Mesenchymal stem cell (in vitro differentiated cells and primary cell): ENCODE results near the gene HAT1.

Experiments
- DNase-seq: peaks from one replicate; pipeline ENCODE4 v3.0.0-alpha.2; 2013
- H2AFZ ChIP-seq: one replicate; pipeline ENCODE4 v1.6.1; 2013; ENCODE audit warnings: low read depth, mild to moderate bottlenecking, control low read depth, inconsistent platforms, low read length, moderate library complexity
- H2AK5ac ChIP-seq: 2 replicates; pipeline ENCODE4 v1.6.1; 2013; ENCODE audit warnings: low read length, moderate library complexity, mild to moderate bottlenecking, inconsistent platforms; ENCODE audit not compliant: severe bottlenecking
- H2BK120ac ChIP-seq: one replicate; pipeline ENCODE4 v1.6.1; 2013; ENCODE audit warnings: low read depth, mild to moderate bottlenecking, inconsistent platforms, low read length, moderate library complexity
- H2BK12ac ChIP-seq, 2 experiments: one replicate each; pipeline ENCODE4 v1.6.1; 2013; ENCODE audit warnings: inconsistent platforms in 2 of 2, low read length in 2 of 2, mild to moderate bottlenecking in 2 of 2, moderate library complexity in 2 of 2, control low read depth in 1 of 2
- H2BK15ac ChIP-seq: one replicate; pipeline ENCODE4 v1.6.1; 2013; ENCODE audit warnings: mild to moderate bottlenecking, low read depth, inconsistent platforms; ENCODE audit not compliant: poor library complexity, severe bottlenecking
- H2BK5ac ChIP-seq: 2 replicates; pipeline ENCODE4 v1.6.1; 2013; ENCODE audit warnings: low read depth, mild to moderate bottlenecking, low read length, control low read depth, inconsistent platforms; ENCODE audit not compliant: poor library complexity, severe bottlenecking
- H3K14ac ChIP-seq, 2 experiments: one replicate each; pipeline ENCODE4 v1.6.1; 2013; ENCODE audit warnings: inconsistent platforms in 2 of 2, low read length in 2 of 2, control low read depth in 1 of 2, mild to moderate bottlenecking in 1 of 2, moderate library complexity in 1 of 2
- H3K18ac ChIP-seq, 2 experiments: one replicate each; pipeline ENCODE4 v1.6.1; 2013; ENCODE audit warnings: inconsistent platforms in 2 of 2, low read length in 2 of 2, control low read depth in 1 of 2, low read depth in 1 of 2, mild to moderate bottlenecking in 1 of 2
- H3K23ac ChIP-seq, 2 experiments: one replicate each; pipeline ENCODE4 v1.6.1; 2013; ENCODE audit warnings: inconsistent platforms in 2 of 2, low read length in 2 of 2, mild to moderate bottlenecking in 2 of 2, moderate library complexity in 2 of 2, control low read depth in 1 of 2
- H3K27ac ChIP-seq: 2 replicates; pipeline ENCODE4 v1.5.1; 2013; ENCODE audit warnings: mild to moderate bottlenecking, moderate library complexity, low read length, control low read depth, inconsistent platforms; ENCODE audit not compliant: poor library complexity, severe bottlenecking
- H3K27me3 ChIP-seq, 2 experiments: 2 replicates each; pipeline versions ENCODE4 v1.6.1 to v1.7.0; 2013; ENCODE audit warnings: low read length in 2 of 2, mild to moderate bottlenecking in 2 of 2, moderate library complexity in 2 of 2, control low read depth in 1 of 2, inconsistent platforms in 1 of 2; ENCODE audit not compliant: control insufficient read depth in 1 of 2, insufficient read depth in 1 of 2
- H3K36me3 ChIP-seq, 2 experiments: 2 replicates each; pipeline versions ENCODE4 v1.6.1 to v1.7.0; 2013; ENCODE audit warnings: low read length in 2 of 2, control low read depth in 1 of 2, inconsistent platforms in 1 of 2, low read depth in 1 of 2, mild to moderate bottlenecking in 1 of 2; ENCODE audit not compliant: insufficient read depth in 2 of 2, control insufficient read depth in 1 of 2
- H3K4ac ChIP-seq, 2 experiments: one replicate each; pipeline ENCODE4 v1.6.1; 2013; ENCODE audit warnings: inconsistent platforms in 2 of 2, low read length in 2 of 2, mild to moderate bottlenecking in 2 of 2, moderate library complexity in 2 of 2, control low read depth in 1 of 2, low read depth in 1 of 2
- H3K4me1 ChIP-seq: 2 replicates; pipeline ENCODE4 v1.6.1; 2013; ENCODE audit warnings: low read depth, low read length, control low read depth; ENCODE audit not compliant: control insufficient read depth, insufficient read depth
- H3K4me2 ChIP-seq: 2 replicates; pipeline ENCODE4 v1.6.1; 2013; ENCODE audit warnings: low read length, mild to moderate bottlenecking, inconsistent platforms; ENCODE audit not compliant: poor library complexity, severe bottlenecking
- H3K4me3 ChIP-seq, 2 experiments: 2 replicates each; pipeline versions ENCODE4 v1.5.1 to v1.7.0; 2013; ENCODE audit warnings: low read length in 2 of 2, mild to moderate bottlenecking in 2 of 2, control low read depth in 1 of 2, low read depth in 1 of 2; ENCODE audit not compliant: insufficient read depth in 1 of 2
- H3K79me1 ChIP-seq: replicated peaks from 2 replicates; pipeline ENCODE4 v1.6.1; 2013; ENCODE audit warnings: mild to moderate bottlenecking, control low read depth, low read length, inconsistent platforms; ENCODE audit not compliant: poor library complexity, severe bottlenecking
- H3K9ac ChIP-seq: 2 replicates; pipeline ENCODE4 v1.7.0; 2013; ENCODE audit warnings: mild to moderate bottlenecking, low read length, moderate library complexity
- H3K9me3 ChIP-seq: 2 replicates; pipeline ENCODE4 v1.7.0; 2013; ENCODE audit warnings: mild to moderate bottlenecking, low read length; ENCODE audit not compliant: control insufficient read depth
- H4K8ac ChIP-seq: one replicate; pipeline ENCODE4 v1.6.1; 2013; ENCODE audit warnings: inconsistent platforms, mild to moderate bottlenecking, low read length, moderate library complexity
- H4K91ac ChIP-seq: one replicate; pipeline ENCODE4 v1.6.1; 2013; ENCODE audit warnings: mild to moderate bottlenecking, low read length, inconsistent platforms
- WGBS: methylation state at CpG from one replicate; pipeline ENCODE4 v1.1.7; 2013; ENCODE audit warnings: mixed read lengths; 5-methylcytosine and 5-hydroxymethylcytosine counted together

The HAT1 gene

GRCh38 chr2:172021074-172021931, 99.0 kb downstream of the HAT1 start:
- Histone ChIP-seq H3K23ac (no peak overlapping the region), H3K18ac (peak overlapping the region in 1 of 2 experiments; percentile 25), H3K4me3 (peak overlapping the region in 1 of 2 experiments; percentile 16), H3K27ac (no peak overlapping the region), H3K4ac (no peak overlapping the region), H3K4me2 (no peak overlapping the region), H2AFZ (no peak overlapping the region), H2BK12ac (peak overlapping the region in 1 of 2 experiments; percentile 40), H3K14ac (no peak overlapping the region), H2BK120ac (no peak overlapping the region), H3K9me3 (no peaks in the 10 kb centered on the region), H2AK5ac (no peak overlapping the region), H4K91ac (no peak overlapping the region), H3K79me1 (peaks cover 3% of the 10 kb centered on the region), H3K9ac (peak overlapping the region; percentile 24), H3K4me1 (peaks cover 2% of the 10 kb centered on the region), H4K8ac (peak overlapping the region; percentile 74), H3K36me3 (no peaks in the 10 kb centered on the region), H2BK15ac (no peak overlapping the region), H2BK5ac (no peak overlapping the region), H3K27me3 (no peaks in the 10 kb centered on the region)
- DNase-seq: peak; percentile 18
- WGBS: 37% methylated on average over 4 of the region's 8 CpGs

- Histone ChIP-seq H3K14ac (no peak overlapping the region), H3K18ac (no peak overlapping the region)
These were observed 99.7 kb downstream of the HAT1 start for GRCh38 chr2:172021955-172022354.

GRCh38 chr2:172031536-172031935, 109.3 kb downstream of the HAT1 start:
- no peak overlapping the region for H3K18ac ChIP-seq
- no peak overlapping the region for H3K27ac ChIP-seq
- no peak overlapping the region for H2BK5ac ChIP-seq
- no peak overlapping the region for H2BK15ac ChIP-seq
- DNase-seq: no peak
- H3K23ac ChIP-seq: no peak overlapping the region
- no peaks in the 10 kb centered on the region for H3K36me3 ChIP-seq
- 85% methylated on average over 4 of the region's 4 CpGs for WGBS
- no peak overlapping the region for H3K4me2 ChIP-seq
- H3K4me1 ChIP-seq: peaks cover 1% of the 10 kb centered on the region
- no peak overlapping the region for H3K4me3 ChIP-seq
- no peak overlapping the region for H3K14ac ChIP-seq
- H2BK120ac ChIP-seq: no peak overlapping the region
- H2AK5ac ChIP-seq: no peak overlapping the region
- H4K8ac ChIP-seq: no peak overlapping the region
- H2BK12ac ChIP-seq: no peak overlapping the region
- H3K4ac ChIP-seq: no peak overlapping the region
- no peak overlapping the region for H3K9ac ChIP-seq
- no peaks in the 10 kb centered on the region for H3K79me1 ChIP-seq
- H2AFZ ChIP-seq: no peak overlapping the region
- no peaks in the 10 kb centered on the region for H3K9me3 ChIP-seq
- H4K91ac ChIP-seq: no peak overlapping the region
- no peaks in the 10 kb centered on the region for H3K27me3 ChIP-seq

More at GRCh38 chr2:172021955-172022354, 99.7 kb downstream of the HAT1 start:
- H3K36me3 ChIP-seq: no peaks in the 10 kb centered on the region
- H3K4me2 ChIP-seq: peak overlapping the region; percentile 37
- 27% methylated on average over 5 of the region's 5 CpGs for WGBS
- H2BK5ac ChIP-seq: no peak overlapping the region
- no peak overlapping the region for H2BK120ac ChIP-seq
- no peak overlapping the region for H4K91ac ChIP-seq
- H3K4ac ChIP-seq: no peak overlapping the region
- peaks cover 2% of the 10 kb centered on the region for H3K4me1 ChIP-seq
- H3K79me1 ChIP-seq: peaks cover 1% of the 10 kb centered on the region
- H2BK12ac ChIP-seq: no peak overlapping the region
- H3K27ac ChIP-seq: peak overlapping the region; percentile 13
- H4K8ac ChIP-seq: no peak overlapping the region
- H2BK15ac ChIP-seq: no peak overlapping the region
- no peak overlapping the region for H2AFZ ChIP-seq
- H2AK5ac ChIP-seq: no peak overlapping the region
- DNase-seq: peak; percentile 59
- no peaks in the 10 kb centered on the region for H3K27me3 ChIP-seq
- peak overlapping the region; percentile 65 for H3K9ac ChIP-seq
- no peak overlapping the region for H3K23ac ChIP-seq
- H3K9me3 ChIP-seq: no peaks in the 10 kb centered on the region
- peak overlapping the region in 1 of 2 experiments; percentile 16 for H3K4me3 ChIP-seq
